Upper lobe of right lung (tissue), 1 donor: ENCODE data around the gene DCN. TPM values are rescaled to one million over a fixed set of nuclear protein-coding genes. Genes with fewer than 3 reads are reported as not detected.

Source experiments
- ATAC-seq: fragments of 200-7000 bp; cut with Tn5 transposase; one replicate; pipeline ENCODE4 v1.9.1; 2020; ENCODE audit warnings: mild to moderate bottlenecking, moderate library complexity
- DNase-seq: peaks from one replicate; pipeline ENCODE4 v3.0.0-alpha.2; 2020
- H3K27ac ChIP-seq: fragments of 200-600 bp; one replicate; pipeline ENCODE4 v1.8.0; 2022
- H3K27me3 ChIP-seq: fragments of 200-600 bp; one replicate; pipeline ENCODE4 v1.8.0; 2022; ENCODE audit warnings: mild to moderate bottlenecking
- H3K36me3 ChIP-seq: fragments of 200-600 bp; one replicate; pipeline ENCODE4 v1.8.0; 2022
- H3K4me1 ChIP-seq: fragments of 200-600 bp; one replicate; pipeline ENCODE4 v1.8.0; 2022
- H3K4me3 ChIP-seq: fragments of 200-600 bp; one replicate; pipeline ENCODE4 v1.8.0; 2022; ENCODE audit warnings: mild to moderate bottlenecking
- H3K9me3 ChIP-seq: fragments of 200-600 bp; one replicate; pipeline ENCODE4 v1.8.0; 2022
- intact Hi-C: fragments of 100-400 bp; cut with DNase I; formaldehyde crosslinking; loops from one replicate; pipeline ENCODE4 v1.11.0; 2022
- total RNA-seq: library from RNA; stranded (reverse); fragmentation: NEBNext Ultra II Directional; extraction: Animal tissue kit (Norgen Biotek cat#: 25700); gene quantifications from one replicate; pipeline ENCODE4 v1.2.1, GENCODE V29; 2021
- TF ChIP-seq, protein P1 (sequence below): fragments of 200-600 bp; IDR thresholded peaks from one replicate; pipeline ENCODE4 v1.8.0; 2022; ENCODE audit warnings: antibody characterized with exemption
- donor health status: DM: no; HTN: yes; CAD: no; lungs with severe emphysema.

Gene DCN
- total RNA-seq, 1 donor from 2014 or later, result 753 TPM

DNA sequence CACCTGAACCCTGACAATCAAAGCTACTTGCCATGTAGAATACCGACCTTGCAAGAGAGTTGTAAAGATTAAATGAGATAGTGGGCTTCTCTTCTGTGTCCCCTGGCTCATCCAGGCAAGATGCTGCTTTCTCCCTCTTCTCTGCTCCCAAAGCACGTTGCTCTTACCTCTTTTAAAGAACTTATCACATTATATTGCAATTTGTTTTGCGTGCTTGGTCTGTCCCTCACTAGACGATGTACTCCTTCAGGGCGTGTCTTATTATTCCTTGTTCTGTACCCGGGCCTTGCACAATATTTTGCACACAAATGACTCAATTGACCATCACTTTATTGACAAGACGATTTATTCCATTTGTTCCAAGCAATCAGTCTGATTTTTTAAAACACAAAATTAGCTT lies 3.3 kb downstream of the DCN start:
- Histone ChIP-seq H3K4me3 (peak overlapping the region; percentile 42), H3K36me3 (no peaks in the 10 kb centered on the region), H3K4me1 (no peaks in the 10 kb centered on the region), H3K27me3 (no peaks in the 10 kb centered on the region), H3K27ac (peak overlapping the region; percentile 76), H3K9me3 (no peaks in the 10 kb centered on the region)
- ATAC-seq (no peak), DNase-seq (no peak)
- intact Hi-C loops, result loop anchor here (10.0 kb wide), 1 partner anchor 175 kb away; no protein-coding TSS in a partner anchor
- TF ChIP-seq, protein P1, sequence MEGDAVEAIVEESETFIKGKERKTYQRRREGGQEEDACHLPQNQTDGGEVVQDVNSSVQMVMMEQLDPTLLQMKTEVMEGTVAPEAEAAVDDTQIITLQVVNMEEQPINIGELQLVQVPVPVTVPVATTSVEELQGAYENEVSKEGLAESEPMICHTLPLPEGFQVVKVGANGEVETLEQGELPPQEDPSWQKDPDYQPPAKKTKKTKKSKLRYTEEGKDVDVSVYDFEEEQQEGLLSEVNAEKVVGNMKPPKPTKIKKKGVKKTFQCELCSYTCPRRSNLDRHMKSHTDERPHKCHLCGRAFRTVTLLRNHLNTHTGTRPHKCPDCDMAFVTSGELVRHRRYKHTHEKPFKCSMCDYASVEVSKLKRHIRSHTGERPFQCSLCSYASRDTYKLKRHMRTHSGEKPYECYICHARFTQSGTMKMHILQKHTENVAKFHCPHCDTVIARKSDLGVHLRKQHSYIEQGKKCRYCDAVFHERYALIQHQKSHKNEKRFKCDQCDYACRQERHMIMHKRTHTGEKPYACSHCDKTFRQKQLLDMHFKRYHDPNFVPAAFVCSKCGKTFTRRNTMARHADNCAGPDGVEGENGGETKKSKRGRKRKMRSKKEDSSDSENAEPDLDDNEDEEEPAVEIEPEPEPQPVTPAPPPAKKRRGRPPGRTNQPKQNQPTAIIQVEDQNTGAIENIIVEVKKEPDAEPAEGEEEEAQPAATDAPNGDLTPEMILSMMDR, result no peak

GRCh38 chr12:91178781-91179180 lies 3.8 kb downstream of the DCN start:
- peak overlapping the region; percentile 76 for H3K27ac ChIP-seq
- ATAC-seq, result no peak
- H3K27me3 ChIP-seq, result no peaks in the 10 kb centered on the region
- TF ChIP-seq, protein P1, result no peak
- no peaks in the 10 kb centered on the region for H3K36me3 ChIP-seq
- no peaks in the 10 kb centered on the region for H3K4me1 ChIP-seq
- intact Hi-C loops, result loop anchor here (10.0 kb wide), 1 partner anchor 176 kb away; no protein-coding TSS in a partner anchor
- H3K4me3 ChIP-seq, result peak overlapping the region; percentile 42
- no peak for DNase-seq
- H3K9me3 ChIP-seq, result no peaks in the 10 kb centered on the region

GRCh38 chr12:91178139-91178561 lies 4.5 kb downstream of the DCN start:
- peak overlapping the region; percentile 42 for H3K4me3 ChIP-seq
- no peaks in the 10 kb centered on the region for H3K9me3 ChIP-seq
- DNase-seq, result no peak
- H3K36me3 ChIP-seq, result no peaks in the 10 kb centered on the region
- H3K27ac ChIP-seq, result peak overlapping the region; percentile 76
- ATAC-seq, result peak; percentile 72
- no peaks in the 10 kb centered on the region for H3K27me3 ChIP-seq
- intact Hi-C loops, result loop anchor here (10.0 kb wide), 1 partner anchor 177 kb away; no protein-coding TSS in a partner anchor
- TF ChIP-seq, protein P1, result peak; percentile 58
- no peaks in the 10 kb centered on the region for H3K4me1 ChIP-seq

GRCh38 chr12:91177381-91177780 lies 5.2 kb downstream of the DCN start:
- DNase-seq (no peak), ATAC-seq (no peak)
- H3K4me1 ChIP-seq, result no peaks in the 10 kb centered on the region
- no peaks in the 10 kb centered on the region for H3K9me3 ChIP-seq
- no peaks in the 10 kb centered on the region for H3K36me3 ChIP-seq
- TF ChIP-seq, protein P1, result no peak
- H3K4me3 ChIP-seq, result peak overlapping the region; percentile 42
- H3K27ac ChIP-seq, result peak overlapping the region; percentile 76
- intact Hi-C loops, result loop anchor here (10.0 kb wide), 1 partner anchor 177 kb away; no protein-coding TSS in a partner anchor
- H3K27me3 ChIP-seq, result no peaks in the 10 kb centered on the region

DNA sequence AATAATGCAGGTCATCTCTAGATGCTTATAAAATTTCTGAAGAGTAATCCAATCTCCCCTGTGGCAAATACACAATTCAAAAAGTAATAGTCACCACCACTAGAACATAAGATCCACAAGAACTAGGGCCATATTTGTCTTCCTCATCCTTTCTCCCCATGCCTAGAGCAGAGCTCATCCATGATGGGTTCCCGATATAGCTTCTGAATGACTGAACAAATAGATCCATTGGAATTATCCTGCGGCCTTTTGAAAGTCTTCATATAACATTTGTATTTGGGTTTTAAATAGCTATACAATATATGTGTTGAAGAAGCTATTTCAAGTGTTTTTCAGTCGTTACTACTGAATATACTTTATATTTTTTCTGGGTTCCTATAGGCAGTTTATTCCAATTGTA lies 5.7 kb downstream of the DCN start:
- H3K9me3 ChIP-seq, result no peaks in the 10 kb centered on the region
- TF ChIP-seq, protein P1, result no peak
- peak overlapping the region; percentile 42 for H3K4me3 ChIP-seq
- H3K4me1 ChIP-seq, result no peaks in the 10 kb centered on the region
- intact Hi-C loops, result loop anchor here (10.0 kb wide), 1 partner anchor 178 kb away; no protein-coding TSS in a partner anchor
- peak overlapping the region; percentile 76 for H3K27ac ChIP-seq
- H3K36me3 ChIP-seq, result no peaks in the 10 kb centered on the region
- DNase-seq (no peak), ATAC-seq (no peak)
- no peaks in the 10 kb centered on the region for H3K27me3 ChIP-seq
